Lower lobe of right lung (tissue), 2 donors: ENCODE measurements around the gene IGLON5. TPM values are rescaled to one million over a fixed set of nuclear protein-coding genes. Genes with fewer than 3 reads are reported as not detected.

Experiments used
- ATAC-seq, 2 donors: fragments of 200-7000 bp; cut with Tn5 transposase; one replicate each; pipeline ENCODE4 v1.9.1; 2020 to 2022; ENCODE audit warnings: mild to moderate bottlenecking in 2 of 2, moderate library complexity in 2 of 2
- DNase-seq: peaks from one replicate; pipeline ENCODE4 v3.0.0-alpha.2; 2020
- H3K27ac ChIP-seq: fragments of 200-600 bp; one replicate; pipeline ENCODE4 v1.8.0; 2022
- H3K27me3 ChIP-seq: fragments of 200-600 bp; one replicate; pipeline ENCODE4 v1.8.0; 2022; ENCODE audit warnings: low read depth
- H3K36me3 ChIP-seq: fragments of 200-600 bp; one replicate; pipeline ENCODE4 v1.8.0; 2022; ENCODE audit warnings: mild to moderate bottlenecking
- H3K4me1 ChIP-seq: fragments of 200-600 bp; one replicate; pipeline ENCODE4 v1.8.0; 2022
- H3K4me3 ChIP-seq: fragments of 200-600 bp; one replicate; pipeline ENCODE4 v1.8.0; 2022; ENCODE audit warnings: mild to moderate bottlenecking
- H3K9me3 ChIP-seq: fragments of 200-600 bp; one replicate; pipeline ENCODE4 v1.8.0; 2022
- intact Hi-C: fragments of 100-400 bp; cut with DNase I; formaldehyde crosslinking; loops from one replicate; pipeline ENCODE4 v1.11.0; 2022
- total RNA-seq: library from RNA; stranded (reverse); fragmentation: NEBNext Ultra II Directional; extraction: Animal tissue kit (Norgen Biotek cat#: 25700); gene quantifications from one replicate; pipeline ENCODE4 v1.2.1, GENCODE V29; 2021
- TF ChIP-seq, protein P1 (sequence below): fragments of 200-600 bp; IDR thresholded peaks from one replicate; pipeline ENCODE4 v1.8.0; 2022; ENCODE audit warnings: antibody characterized with exemption, mild to moderate bottlenecking
- donor health status: DM: no; HTN: yes; CAD: no; lungs with severe emphysema.

The IGLON5 gene
- total RNA-seq, 1 donor from 2014 or later: not detected

GRCh38 chr19:51293571-51294210 lies 17.8 kb upstream of the IGLON5 start:
- TF ChIP-seq, protein P1, sequence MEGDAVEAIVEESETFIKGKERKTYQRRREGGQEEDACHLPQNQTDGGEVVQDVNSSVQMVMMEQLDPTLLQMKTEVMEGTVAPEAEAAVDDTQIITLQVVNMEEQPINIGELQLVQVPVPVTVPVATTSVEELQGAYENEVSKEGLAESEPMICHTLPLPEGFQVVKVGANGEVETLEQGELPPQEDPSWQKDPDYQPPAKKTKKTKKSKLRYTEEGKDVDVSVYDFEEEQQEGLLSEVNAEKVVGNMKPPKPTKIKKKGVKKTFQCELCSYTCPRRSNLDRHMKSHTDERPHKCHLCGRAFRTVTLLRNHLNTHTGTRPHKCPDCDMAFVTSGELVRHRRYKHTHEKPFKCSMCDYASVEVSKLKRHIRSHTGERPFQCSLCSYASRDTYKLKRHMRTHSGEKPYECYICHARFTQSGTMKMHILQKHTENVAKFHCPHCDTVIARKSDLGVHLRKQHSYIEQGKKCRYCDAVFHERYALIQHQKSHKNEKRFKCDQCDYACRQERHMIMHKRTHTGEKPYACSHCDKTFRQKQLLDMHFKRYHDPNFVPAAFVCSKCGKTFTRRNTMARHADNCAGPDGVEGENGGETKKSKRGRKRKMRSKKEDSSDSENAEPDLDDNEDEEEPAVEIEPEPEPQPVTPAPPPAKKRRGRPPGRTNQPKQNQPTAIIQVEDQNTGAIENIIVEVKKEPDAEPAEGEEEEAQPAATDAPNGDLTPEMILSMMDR: no peak
- intact Hi-C loops: no loop called here
- Histone ChIP-seq H3K27ac (no peak overlapping the region), H3K9me3 (no peaks in the 10 kb centered on the region), H3K4me1 (no peaks in the 10 kb centered on the region), H3K36me3 (no peaks in the 10 kb centered on the region), H3K4me3 (no peak overlapping the region), H3K27me3 (peaks cover 28% of the 10 kb centered on the region)
- no peak for ATAC-seq
- DNase-seq: no peak

- no peaks in the 10 kb centered on the region for H3K9me3 ChIP-seq
- no peaks in the 10 kb centered on the region for H3K4me1 ChIP-seq
- no peak overlapping the region for H3K27ac ChIP-seq
- H3K27me3 ChIP-seq: peaks cover 27% of the 10 kb centered on the region
- no peak overlapping the region for H3K4me3 ChIP-seq
- intact Hi-C loops: no loop called here
- no peak for DNase-seq
- no peak for ATAC-seq
- no peaks in the 10 kb centered on the region for H3K36me3 ChIP-seq
- TF ChIP-seq, protein P1: no peak
Measured at GRCh38 chr19:51294211-51294976, 17.1 kb upstream of the IGLON5 start.

- no peak for DNase-seq
Measured at GRCh38 chr19:51294977-51295375, 16.5 kb upstream of the IGLON5 start.

DNA sequence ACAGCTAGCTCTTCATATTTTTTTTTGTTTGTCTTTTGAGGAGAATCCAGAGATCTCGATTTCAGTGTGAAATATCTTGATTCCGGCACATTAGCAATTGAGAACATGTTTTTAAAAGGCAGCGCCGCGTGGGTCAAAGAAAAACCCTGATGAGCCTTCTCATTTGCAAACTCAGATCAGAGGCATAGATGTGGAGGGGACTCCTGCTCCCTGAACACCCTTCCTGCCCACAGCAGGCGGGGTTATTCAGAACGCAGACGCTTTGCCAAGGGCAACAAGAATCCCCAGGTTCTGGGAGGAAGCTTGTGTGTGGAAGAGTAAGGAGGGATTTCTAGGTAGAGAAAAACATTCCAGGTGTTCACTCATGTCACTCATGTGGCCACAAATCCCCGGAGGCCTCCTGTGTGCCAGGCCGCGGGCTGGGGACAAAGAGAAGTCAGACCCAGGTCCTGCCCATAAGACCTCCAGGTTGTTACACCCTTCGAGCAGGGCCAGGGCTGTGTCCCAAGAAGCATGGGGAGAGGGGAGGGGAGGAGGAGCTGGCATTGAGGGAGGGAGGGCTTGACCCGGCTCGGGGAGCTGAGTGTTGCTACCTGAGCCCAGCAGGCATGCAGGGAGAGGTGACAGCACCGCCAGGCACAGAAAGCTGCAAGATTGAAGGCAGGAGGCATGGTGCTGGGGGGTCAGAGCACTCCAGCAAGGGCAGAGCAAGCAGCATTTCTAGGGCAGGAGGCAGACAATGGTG lies 15.9 kb upstream of the IGLON5 start:
- H3K27me3 ChIP-seq: peaks cover 30% of the 10 kb centered on the region
- TF ChIP-seq, protein P1: no peak
- no peak overlapping the region for H3K27ac ChIP-seq
- no peaks in the 10 kb centered on the region for H3K4me1 ChIP-seq
- H3K9me3 ChIP-seq: no peaks in the 10 kb centered on the region
- intact Hi-C loops: no loop called here
- ATAC-seq: no peak
- no peak for DNase-seq
- H3K4me3 ChIP-seq: no peak overlapping the region
- no peaks in the 10 kb centered on the region for H3K36me3 ChIP-seq

More at GRCh38 chr19:51294977-51295375, 16.5 kb upstream of the IGLON5 start:
- no peak for ATAC-seq
- H3K27ac ChIP-seq: no peak overlapping the region
- H3K4me3 ChIP-seq: no peak overlapping the region
- H3K9me3 ChIP-seq: no peaks in the 10 kb centered on the region
- peaks cover 27% of the 10 kb centered on the region for H3K27me3 ChIP-seq
- no peaks in the 10 kb centered on the region for H3K4me1 ChIP-seq
- H3K36me3 ChIP-seq: no peaks in the 10 kb centered on the region
- intact Hi-C loops: no loop called here
- TF ChIP-seq, protein P1: no peak

GRCh38 chr19:51296336-51297093 lies 14.9 kb upstream of the IGLON5 start:
- no peaks in the 10 kb centered on the region for H3K36me3 ChIP-seq
- TF ChIP-seq, protein P1: no peak
- no peak overlapping the region for H3K27ac ChIP-seq
- ATAC-seq: no peak
- peaks cover 33% of the 10 kb centered on the region for H3K27me3 ChIP-seq
- no peak overlapping the region for H3K4me3 ChIP-seq
- intact Hi-C loops: no loop called here
- H3K9me3 ChIP-seq: no peaks in the 10 kb centered on the region
- no peak for DNase-seq
- no peaks in the 10 kb centered on the region for H3K4me1 ChIP-seq
